ENCODE data around the gene BTAF1.

The BTAF1 gene

DNA sequence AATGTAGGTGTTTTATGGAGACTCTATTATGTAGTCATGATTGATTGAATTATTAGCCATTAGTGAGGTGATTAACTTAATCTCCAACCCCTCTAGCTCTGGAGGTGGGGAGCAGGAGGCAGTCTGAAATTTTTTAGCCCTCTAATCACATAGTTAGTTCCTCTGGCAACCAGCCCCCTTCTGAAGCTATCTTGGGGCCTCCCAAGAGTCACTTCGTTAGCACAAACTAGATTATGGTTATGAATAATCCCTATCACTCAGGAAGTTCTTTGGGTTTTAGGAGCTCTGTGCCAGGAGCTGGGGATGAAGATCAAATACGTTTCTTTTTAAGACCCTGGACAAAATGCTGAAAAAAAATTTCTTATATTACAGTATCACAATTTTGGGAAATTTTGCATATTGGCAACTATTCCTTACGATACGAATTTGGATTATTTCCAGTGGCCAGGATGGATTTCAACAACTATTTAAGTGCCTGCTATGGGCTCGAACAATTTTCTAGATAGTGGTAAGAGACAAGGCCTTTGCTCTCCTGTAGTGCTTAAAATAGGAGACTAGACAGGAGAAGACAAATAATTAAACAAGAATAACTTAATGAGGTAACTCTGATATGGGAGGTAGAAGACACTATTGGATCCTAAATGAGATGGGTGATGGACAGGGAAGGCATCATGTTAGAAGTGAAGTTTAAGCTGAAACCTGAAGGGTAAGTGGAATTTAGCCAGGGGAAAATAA, 52.9 kb downstream of the BTAF1 start:
- peaks cover 9 to 21% (median 18%) of the 10 kb centered on the region in 4 experiments for H3K36me3 ChIP-seq (ENCODE audit: control insufficient read depth in 4 of 4, insufficient read depth in 4 of 4, low read length in 3 of 4)
- no peak overlapping the region for H3K27ac ChIP-seq (ENCODE audit: insufficient read depth in 1 of 2, low read depth in 1 of 2, low read length in 2 of 2, poor library complexity in 1 of 2, severe bottlenecking in 2 of 2)
- H3K9me3 ChIP-seq (ENCODE audit: control extremely low read depth in 1 of 5, control insufficient read depth in 4 of 5, insufficient read depth in 2 of 5, low read depth in 1 of 5, low read length in 4 of 5), result no peaks in the 10 kb centered on the region
- 60% methylated on average over 2 of the region's 5 CpGs for WGBS (ENCODE audit: insufficient coverage)
- ChIA-PET POLR2A (no interaction called here), CTCF (no interaction called here)
- H3K27me3 ChIP-seq (replicated peaks in 2 of 5; ENCODE audit: control insufficient read depth in 4 of 5, insufficient read depth in 5 of 5, low read length in 4 of 5), result no peaks in the 10 kb centered on the region
- H3K4me3 ChIP-seq (ENCODE audit: control insufficient read depth in 1 of 7, extremely low read depth in 1 of 7, insufficient read depth in 4 of 7, low read depth in 2 of 7, low read length in 6 of 7), result no peak overlapping the region
- H3K4me1 ChIP-seq (ENCODE audit: control extremely low read depth in 1 of 4, control insufficient read depth in 4 of 4, insufficient read depth in 4 of 4, low read length in 3 of 4), result no peaks in the 10 kb centered on the region
- DNase-seq, result peak in 2 of 3 donors; percentile 4 to 7

DNA sequence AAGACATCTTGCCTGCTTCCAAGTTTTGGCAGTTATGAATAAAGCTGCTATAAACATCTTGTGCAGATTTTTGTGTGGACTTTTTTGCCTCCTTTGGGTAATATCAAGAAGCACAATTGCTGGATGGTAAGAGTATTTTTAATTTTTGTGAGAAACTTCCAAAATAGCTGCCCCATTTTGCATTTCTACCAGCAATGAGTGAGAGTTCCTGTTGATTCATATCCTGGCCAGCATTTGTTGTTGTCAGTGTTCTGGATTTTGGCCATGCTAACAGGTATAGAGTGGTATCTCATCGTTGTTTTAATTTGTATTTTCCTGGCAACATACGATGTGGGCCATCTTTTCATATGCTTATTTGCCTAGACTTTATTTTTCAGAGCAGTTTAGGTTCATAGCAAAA, 53.9 kb downstream of the BTAF1 start:
- Histone ChIP-seq H3K36me3 (ENCODE audit: control insufficient read depth in 4 of 4, insufficient read depth in 4 of 4, low read length in 3 of 4) (peaks cover 12 to 31% (median 22%) of the 10 kb centered on the region in 4 experiments), H3K27ac (ENCODE audit: insufficient read depth in 1 of 2, low read depth in 1 of 2, low read length in 2 of 2, poor library complexity in 1 of 2, severe bottlenecking in 2 of 2) (no peak overlapping the region), H3K4me3 (ENCODE audit: control insufficient read depth in 1 of 7, extremely low read depth in 1 of 7, insufficient read depth in 4 of 7, low read depth in 2 of 7, low read length in 6 of 7) (no peak overlapping the region), H3K27me3 (replicated peaks in 2 of 5; ENCODE audit: control insufficient read depth in 4 of 5, insufficient read depth in 5 of 5, low read length in 4 of 5) (no peaks in the 10 kb centered on the region), H3K4me1 (ENCODE audit: control extremely low read depth in 1 of 4, control insufficient read depth in 4 of 4, insufficient read depth in 4 of 4, low read length in 3 of 4) (no peaks in the 10 kb centered on the region), H3K9me3 (ENCODE audit: control extremely low read depth in 1 of 5, control insufficient read depth in 4 of 5, insufficient read depth in 2 of 5, low read depth in 1 of 5, low read length in 4 of 5) (no peaks in the 10 kb centered on the region)
- POLR2A ChIA-PET, result no interaction called here
- 100% methylated on average over 2 of the region's 2 CpGs for WGBS (ENCODE audit: insufficient coverage)
- no peak for DNase-seq
- CTCF ChIA-PET, result no interaction called here

DNA sequence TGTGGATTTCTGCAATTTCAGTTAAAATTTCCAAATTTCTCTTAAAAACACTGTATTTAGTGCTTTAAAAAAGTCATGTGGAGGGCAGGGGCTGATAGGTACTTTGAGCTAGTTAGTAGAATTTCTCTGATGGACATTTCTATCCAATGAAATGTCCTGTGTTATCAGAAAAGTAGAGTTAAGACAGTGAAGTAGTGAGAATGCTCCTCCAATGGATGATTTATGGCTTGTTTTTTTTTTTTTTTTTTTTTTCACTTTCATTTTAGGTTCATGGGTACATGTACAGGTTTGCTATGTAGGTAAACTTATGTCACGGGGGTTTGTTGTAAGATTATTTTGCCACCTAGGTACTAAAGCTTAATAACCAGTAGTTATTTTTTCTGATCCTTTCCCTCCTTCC, 55.0 kb downstream of the BTAF1 start:
- Histone ChIP-seq H3K4me1 (ENCODE audit: control extremely low read depth in 1 of 4, control insufficient read depth in 4 of 4, insufficient read depth in 4 of 4, low read length in 3 of 4) (peaks cover 0 to 4% (median 0%) of the 10 kb centered on the region in 4 experiments), H3K36me3 (ENCODE audit: control insufficient read depth in 4 of 4, insufficient read depth in 4 of 4, low read length in 3 of 4) (peaks cover 17 to 41% (median 30%) of the 10 kb centered on the region in 4 experiments), H3K27me3 (replicated peaks in 2 of 5; ENCODE audit: control insufficient read depth in 4 of 5, insufficient read depth in 5 of 5, low read length in 4 of 5) (no peaks in the 10 kb centered on the region), H3K9me3 (ENCODE audit: control extremely low read depth in 1 of 5, control insufficient read depth in 4 of 5, insufficient read depth in 2 of 5, low read depth in 1 of 5, low read length in 4 of 5) (no peaks in the 10 kb centered on the region), H3K27ac (ENCODE audit: insufficient read depth in 1 of 2, low read depth in 1 of 2, low read length in 2 of 2, poor library complexity in 1 of 2, severe bottlenecking in 2 of 2) (no peak overlapping the region), H3K4me3 (ENCODE audit: control insufficient read depth in 1 of 7, extremely low read depth in 1 of 7, insufficient read depth in 4 of 7, low read depth in 2 of 7, low read length in 6 of 7) (no peak overlapping the region)
- CTCF ChIA-PET, result interaction anchor here (1.2 kb wide), 1 partner anchor 11 kb away, joined by 3 read pairs; no protein-coding TSS in a partner anchor
- POLR2A ChIA-PET, result interaction anchor here (0.6 kb wide), 2 partner anchors 14 to 180 kb away, joined by 3 to 5 read pairs; no protein-coding TSS in a partner anchor
- no peak for DNase-seq
- WGBS (ENCODE audit: insufficient coverage), result no CpG with 5 or more reads among the region's 1 CpG

DNA sequence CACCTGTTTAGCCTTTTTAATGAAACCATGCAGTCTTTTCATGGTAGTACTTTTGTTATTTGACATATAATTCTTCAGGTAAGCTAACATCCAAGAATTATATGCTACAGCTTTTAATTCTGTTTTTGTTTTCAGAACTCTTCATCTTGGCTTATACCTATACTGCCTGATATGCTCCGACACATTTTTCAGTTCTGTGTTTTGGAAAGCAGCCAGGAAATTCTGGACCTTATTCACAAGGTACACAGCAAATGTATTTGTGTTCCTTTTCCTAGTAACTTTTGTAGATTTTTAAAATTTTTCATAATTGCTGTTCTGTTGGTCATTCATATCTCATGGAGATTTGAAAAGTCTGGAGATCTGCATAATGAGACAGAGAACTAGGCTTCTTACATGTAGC, 56.7 kb downstream of the BTAF1 start:
- Histone ChIP-seq H3K9me3 (ENCODE audit: control extremely low read depth in 1 of 5, control insufficient read depth in 4 of 5, insufficient read depth in 2 of 5, low read depth in 1 of 5, low read length in 4 of 5) (no peaks in the 10 kb centered on the region), H3K27ac (ENCODE audit: insufficient read depth in 1 of 2, low read depth in 1 of 2, low read length in 2 of 2, poor library complexity in 1 of 2, severe bottlenecking in 2 of 2) (no peak overlapping the region), H3K4me1 (ENCODE audit: control extremely low read depth in 1 of 4, control insufficient read depth in 4 of 4, insufficient read depth in 4 of 4, low read length in 3 of 4) (peaks cover 0 to 4% (median 0%) of the 10 kb centered on the region in 4 experiments), H3K4me3 (ENCODE audit: control insufficient read depth in 1 of 7, extremely low read depth in 1 of 7, insufficient read depth in 4 of 7, low read depth in 2 of 7, low read length in 6 of 7) (no peak overlapping the region), H3K36me3 (ENCODE audit: control insufficient read depth in 4 of 4, insufficient read depth in 4 of 4, low read length in 3 of 4) (peaks cover 22 to 54% (median 35%) of the 10 kb centered on the region in 4 experiments), H3K27me3 (replicated peaks in 2 of 5; ENCODE audit: control insufficient read depth in 4 of 5, insufficient read depth in 5 of 5, low read length in 4 of 5) (no peaks in the 10 kb centered on the region)
- POLR2A ChIA-PET, result no interaction called here
- no peak for DNase-seq
- WGBS (ENCODE audit: insufficient coverage), result 83% methylated on average over 1 of the region's 1 CpG
- CTCF ChIA-PET, result no interaction called here

DNA sequence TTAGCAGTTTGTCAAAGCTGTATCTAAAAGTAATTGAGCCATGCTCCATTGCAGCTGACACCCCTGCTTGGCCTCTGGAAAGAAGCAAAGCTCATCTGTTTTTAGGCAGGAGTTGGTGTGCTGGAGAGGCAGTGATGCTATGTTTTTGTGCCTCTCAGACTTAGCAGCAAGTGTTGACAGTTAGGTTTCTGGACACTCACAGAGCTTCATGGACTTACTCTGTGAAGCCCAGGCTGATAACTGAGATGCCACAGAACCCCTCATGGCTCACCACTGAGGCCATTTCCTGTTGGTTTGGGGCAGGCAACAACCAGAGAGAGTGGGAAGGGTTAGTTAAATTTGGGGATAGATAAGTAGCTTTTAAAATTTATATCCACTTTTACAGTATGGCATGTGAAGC, 59.8 kb downstream of the BTAF1 start:
- no peak overlapping the region for H3K27ac ChIP-seq (ENCODE audit: insufficient read depth in 1 of 2, low read depth in 1 of 2, low read length in 2 of 2, poor library complexity in 1 of 2, severe bottlenecking in 2 of 2)
- DNase-seq, result no peak
- no peaks in the 10 kb centered on the region for H3K9me3 ChIP-seq (ENCODE audit: control extremely low read depth in 1 of 5, control insufficient read depth in 4 of 5, insufficient read depth in 2 of 5, low read depth in 1 of 5, low read length in 4 of 5)
- no peak overlapping the region for H3K4me3 ChIP-seq (ENCODE audit: control insufficient read depth in 1 of 7, extremely low read depth in 1 of 7, insufficient read depth in 4 of 7, low read depth in 2 of 7, low read length in 6 of 7)
- H3K27me3 ChIP-seq (replicated peaks in 2 of 5; ENCODE audit: control insufficient read depth in 4 of 5, insufficient read depth in 5 of 5, low read length in 4 of 5), result no peaks in the 10 kb centered on the region
- ChIA-PET POLR2A (no interaction called here), CTCF (interaction anchor here (1.2 kb wide), 1 partner anchor 17 kb away, joined by 4 read pairs; no protein-coding TSS in a partner anchor)
- H3K36me3 ChIP-seq (ENCODE audit: control insufficient read depth in 4 of 4, insufficient read depth in 4 of 4, low read length in 3 of 4), result peaks cover 18 to 65% (median 34%) of the 10 kb centered on the region in 4 experiments
- peaks cover 0 to 4% (median 0%) of the 10 kb centered on the region in 4 experiments for H3K4me1 ChIP-seq (ENCODE audit: control extremely low read depth in 1 of 4, control insufficient read depth in 4 of 4, insufficient read depth in 4 of 4, low read length in 3 of 4)

DNA sequence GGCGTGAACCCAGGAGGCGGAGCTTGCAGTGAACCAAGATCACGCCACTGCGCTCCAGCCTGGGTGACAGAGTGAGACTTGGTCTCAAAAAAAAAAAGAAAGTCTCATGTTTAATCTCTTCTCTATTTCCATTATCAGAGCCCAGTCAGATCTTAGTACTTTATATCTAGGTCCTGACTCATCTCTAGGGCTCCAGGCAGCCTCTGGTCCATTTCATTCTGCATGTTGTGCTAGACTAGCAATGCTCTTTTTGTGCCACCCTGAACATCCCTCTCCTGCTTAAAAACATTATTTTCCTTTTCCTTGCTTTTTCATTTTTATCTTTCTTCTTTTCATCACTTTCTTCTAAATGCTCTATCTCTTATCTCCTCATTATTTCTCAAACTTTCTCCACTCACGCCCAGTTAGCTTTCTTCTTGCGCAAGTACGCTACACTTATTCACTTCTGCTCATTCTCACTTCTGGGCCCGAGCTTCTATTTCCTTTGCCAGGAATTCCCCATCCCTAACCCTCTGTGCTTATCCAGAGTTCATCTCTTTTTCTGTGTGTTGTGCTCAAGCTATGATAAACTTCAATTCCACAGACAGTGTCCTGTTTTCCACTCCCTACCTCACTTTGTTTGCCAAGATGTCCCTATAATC, 63.9 kb downstream of the BTAF1 start:
- Histone ChIP-seq H3K4me3 (ENCODE audit: control insufficient read depth in 1 of 7, extremely low read depth in 1 of 7, insufficient read depth in 4 of 7, low read depth in 2 of 7, low read length in 6 of 7) (no peak overlapping the region), H3K27me3 (replicated peaks in 2 of 5; ENCODE audit: control insufficient read depth in 4 of 5, insufficient read depth in 5 of 5, low read length in 4 of 5) (no peaks in the 10 kb centered on the region), H3K27ac (ENCODE audit: insufficient read depth in 1 of 2, low read depth in 1 of 2, low read length in 2 of 2, poor library complexity in 1 of 2, severe bottlenecking in 2 of 2) (no peak overlapping the region), H3K9me3 (ENCODE audit: control extremely low read depth in 1 of 5, control insufficient read depth in 4 of 5, insufficient read depth in 2 of 5, low read depth in 1 of 5, low read length in 4 of 5) (no peaks in the 10 kb centered on the region), H3K4me1 (ENCODE audit: control extremely low read depth in 1 of 4, control insufficient read depth in 4 of 4, insufficient read depth in 4 of 4, low read length in 3 of 4) (peaks cover 0 to 4% (median 0%) of the 10 kb centered on the region in 4 experiments), H3K36me3 (ENCODE audit: control insufficient read depth in 4 of 4, insufficient read depth in 4 of 4, low read length in 3 of 4) (peaks cover 16 to 71% (median 38%) of the 10 kb centered on the region in 4 experiments)
- CTCF ChIA-PET, result no interaction called here
- no peak for DNase-seq
- POLR2A ChIA-PET, result no interaction called here
- 88% methylated on average over 6 of the region's 8 CpGs for WGBS (ENCODE audit: insufficient coverage)

DNA sequence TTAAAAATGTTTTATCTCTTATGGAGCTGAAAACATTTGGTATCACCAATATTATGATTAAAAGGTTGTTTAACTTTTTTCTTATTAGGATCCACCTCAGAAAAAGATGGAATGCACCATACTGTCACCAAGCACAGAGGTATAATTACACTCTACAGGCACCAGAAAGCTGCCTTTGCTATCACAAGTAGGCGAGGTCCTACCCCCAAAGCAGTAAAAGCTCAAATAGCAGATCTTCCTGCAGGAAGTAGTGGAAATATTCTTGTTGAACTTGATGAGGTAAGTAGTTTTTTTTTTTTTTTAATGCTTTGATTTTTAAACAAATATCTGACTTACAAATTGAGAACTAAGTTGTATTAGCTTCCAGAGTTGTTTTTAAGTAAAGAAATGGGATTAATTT, 68.5 kb downstream of the BTAF1 start:
- Histone ChIP-seq H3K27ac (ENCODE audit: insufficient read depth in 1 of 2, low read depth in 1 of 2, low read length in 2 of 2, poor library complexity in 1 of 2, severe bottlenecking in 2 of 2) (no peak overlapping the region), H3K27me3 (replicated peaks in 2 of 5; ENCODE audit: control insufficient read depth in 4 of 5, insufficient read depth in 5 of 5, low read length in 4 of 5) (no peaks in the 10 kb centered on the region), H3K4me1 (ENCODE audit: control extremely low read depth in 1 of 4, control insufficient read depth in 4 of 4, insufficient read depth in 4 of 4, low read length in 3 of 4) (no peaks in the 10 kb centered on the region), H3K4me3 (ENCODE audit: control insufficient read depth in 1 of 7, extremely low read depth in 1 of 7, insufficient read depth in 4 of 7, low read depth in 2 of 7, low read length in 6 of 7) (no peak overlapping the region), H3K36me3 (ENCODE audit: control insufficient read depth in 4 of 4, insufficient read depth in 4 of 4, low read length in 3 of 4) (peaks cover 16 to 59% (median 40%) of the 10 kb centered on the region in 4 experiments), H3K9me3 (ENCODE audit: control extremely low read depth in 1 of 5, control insufficient read depth in 4 of 5, insufficient read depth in 2 of 5, low read depth in 1 of 5, low read length in 4 of 5) (no peaks in the 10 kb centered on the region)
- ChIA-PET CTCF (interaction anchor here (0.5 kb wide), 1 partner anchor 16 kb away, joined by 3 read pairs; no protein-coding TSS in a partner anchor), POLR2A (no interaction called here)
- no CpG with 5 or more reads among the region's 1 CpG for WGBS (ENCODE audit: insufficient coverage)
- no peak for DNase-seq
